Pons (tissue), 1 donor: Measurements from ENCODE around the gene PRDM16.

ENCODE experiments used
- DNase-seq: peaks from one replicate; pipeline ENCODE4 v3.0.0-alpha.2; 2016; ENCODE audit warnings: low spot score

The PRDM16 gene

DNA sequence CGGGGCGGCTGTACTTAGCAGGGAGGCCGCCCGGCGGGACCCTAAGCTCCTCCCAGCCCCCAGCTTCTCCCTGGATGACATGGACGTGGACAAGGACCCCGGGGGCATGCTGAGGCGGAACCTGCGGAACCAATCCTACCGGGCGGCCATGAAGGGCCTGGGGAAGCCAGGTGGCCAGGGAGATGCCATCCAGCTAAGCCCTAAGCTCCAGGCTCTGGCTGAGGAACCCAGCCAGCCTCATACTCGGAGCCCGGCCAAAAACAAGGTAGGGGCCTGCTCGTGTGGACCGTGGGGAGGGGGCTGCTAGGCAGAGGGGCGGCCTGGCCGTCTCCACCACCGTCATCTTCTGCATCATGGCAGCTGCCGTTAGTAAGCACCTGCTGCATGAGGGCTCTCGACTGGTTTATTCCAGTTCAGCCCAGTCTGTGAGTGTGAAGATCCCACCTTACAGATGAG, 394.4 kb downstream of the PRDM16 start:
- DNase-seq, result no peak

DNA sequence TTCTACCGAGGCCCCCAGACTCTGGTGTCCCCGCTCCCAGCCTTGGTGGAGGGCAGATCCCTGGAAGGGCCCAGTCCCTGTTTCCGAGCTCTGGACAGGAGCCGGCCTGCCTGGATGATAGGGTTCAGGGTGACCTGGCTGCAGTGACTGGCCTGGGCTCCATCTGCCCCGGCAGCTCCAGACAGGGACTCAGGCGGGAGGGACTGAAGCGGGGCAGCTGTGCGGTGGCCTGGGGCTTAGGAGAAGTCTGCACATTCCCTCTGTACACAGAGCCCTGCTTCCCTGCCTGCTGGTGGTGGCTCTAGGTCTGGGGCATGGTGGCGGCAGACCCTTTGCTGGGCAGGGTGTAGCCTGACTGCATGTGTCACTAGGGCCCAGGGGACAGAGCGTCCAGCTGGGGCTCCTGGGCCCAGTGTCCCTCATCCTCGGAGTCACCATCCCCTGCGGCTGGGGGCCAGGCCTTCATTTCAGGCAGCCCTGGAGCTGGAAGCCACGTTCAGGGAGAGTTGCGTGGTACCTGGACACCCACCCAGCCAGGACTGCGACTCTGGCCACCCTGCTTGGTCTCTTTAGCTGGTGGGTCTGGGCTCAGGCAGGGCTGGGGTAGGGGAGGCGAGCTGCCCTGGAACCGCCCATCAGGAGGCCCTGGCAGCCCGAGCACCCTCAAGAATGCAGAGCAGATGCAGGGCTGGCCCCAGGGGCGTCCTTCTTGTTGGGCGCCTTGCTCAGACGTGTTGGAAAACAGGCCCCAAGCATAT, 395.1 kb downstream of the PRDM16 start:
- DNase-seq, result no peak

DNA sequence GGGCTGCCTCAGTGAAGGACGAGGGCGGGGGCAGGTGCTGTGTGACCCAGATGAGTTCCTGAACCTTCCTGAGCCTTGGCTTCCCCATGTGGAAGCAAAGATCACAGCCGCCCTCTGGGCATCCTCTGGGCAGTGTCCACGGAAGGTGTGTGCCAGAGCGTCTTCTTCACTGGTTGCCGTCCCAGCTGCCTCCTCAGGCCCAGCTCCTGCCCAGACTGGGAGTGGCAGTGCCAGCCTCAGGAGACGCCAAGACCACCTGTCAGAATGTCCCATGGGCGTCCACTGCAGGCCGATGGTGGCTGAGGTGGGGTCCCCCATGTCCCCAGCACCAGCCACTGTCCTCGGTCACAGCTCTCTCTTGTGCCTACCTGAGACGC, 395.6 kb downstream of the PRDM16 start:
- no peak for DNase-seq

DNA sequence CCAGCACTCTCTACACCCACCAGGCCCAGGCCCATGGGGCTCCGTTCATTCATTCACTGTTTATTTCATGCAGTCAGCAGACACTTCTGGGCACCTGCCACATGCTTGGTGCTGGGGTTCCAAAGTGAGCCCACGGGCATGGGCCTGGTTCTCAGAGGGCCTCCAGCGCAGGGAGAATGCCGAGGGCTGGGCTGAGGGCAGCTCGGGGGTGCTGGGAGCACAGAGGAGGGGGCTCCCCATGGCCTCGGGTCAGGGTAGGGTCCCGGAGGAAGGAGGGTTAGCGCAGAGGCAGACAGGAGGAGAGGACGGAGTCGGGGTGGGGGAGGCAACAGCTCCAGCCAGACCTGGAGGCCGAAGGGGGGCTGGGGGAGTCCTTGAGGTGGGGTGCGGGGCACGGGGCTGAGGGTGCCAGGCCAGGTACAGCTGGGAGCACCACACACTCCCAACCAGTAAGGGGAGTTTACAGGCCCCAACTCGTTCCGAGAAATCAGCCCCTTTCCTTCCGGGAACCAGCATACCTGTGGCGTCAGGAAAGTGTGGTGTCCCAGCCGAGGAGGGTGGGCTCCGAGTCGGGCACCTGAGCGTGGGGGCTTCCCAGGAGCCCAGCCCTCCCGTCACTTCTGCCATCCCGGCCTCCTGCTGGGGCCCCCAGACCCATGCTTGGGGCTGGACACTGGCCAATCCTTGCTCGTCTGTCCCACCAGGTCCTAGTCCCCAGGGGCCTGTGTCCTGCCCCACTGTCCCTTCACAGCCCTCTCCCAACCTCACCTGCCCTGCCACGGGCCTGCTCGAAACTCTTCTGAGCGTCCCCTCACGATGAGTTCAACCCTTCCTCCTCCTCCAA, 396.3 kb downstream of the PRDM16 start:
- no peak for DNase-seq

DNA sequence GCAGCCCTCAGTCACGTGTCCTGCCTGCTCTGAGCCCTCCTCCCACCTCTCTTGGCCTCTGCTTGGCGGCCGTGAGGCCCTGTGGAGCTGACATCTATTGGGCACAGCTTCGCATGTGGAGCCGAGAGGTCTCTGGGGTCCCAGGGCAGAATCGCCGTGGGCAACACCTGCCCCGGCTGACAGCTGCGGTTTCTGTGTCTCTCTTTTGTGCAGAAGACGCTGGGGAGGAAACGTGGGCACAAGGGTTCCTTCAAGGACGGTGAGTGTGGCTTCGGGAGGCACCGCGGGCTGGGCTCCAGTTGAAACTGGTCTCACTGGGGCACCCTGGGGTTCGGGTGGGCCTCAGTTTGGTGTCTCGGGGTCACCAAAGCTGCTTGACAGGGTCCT, 396.9 kb downstream of the PRDM16 start:
- DNase-seq, result no peak

DNA sequence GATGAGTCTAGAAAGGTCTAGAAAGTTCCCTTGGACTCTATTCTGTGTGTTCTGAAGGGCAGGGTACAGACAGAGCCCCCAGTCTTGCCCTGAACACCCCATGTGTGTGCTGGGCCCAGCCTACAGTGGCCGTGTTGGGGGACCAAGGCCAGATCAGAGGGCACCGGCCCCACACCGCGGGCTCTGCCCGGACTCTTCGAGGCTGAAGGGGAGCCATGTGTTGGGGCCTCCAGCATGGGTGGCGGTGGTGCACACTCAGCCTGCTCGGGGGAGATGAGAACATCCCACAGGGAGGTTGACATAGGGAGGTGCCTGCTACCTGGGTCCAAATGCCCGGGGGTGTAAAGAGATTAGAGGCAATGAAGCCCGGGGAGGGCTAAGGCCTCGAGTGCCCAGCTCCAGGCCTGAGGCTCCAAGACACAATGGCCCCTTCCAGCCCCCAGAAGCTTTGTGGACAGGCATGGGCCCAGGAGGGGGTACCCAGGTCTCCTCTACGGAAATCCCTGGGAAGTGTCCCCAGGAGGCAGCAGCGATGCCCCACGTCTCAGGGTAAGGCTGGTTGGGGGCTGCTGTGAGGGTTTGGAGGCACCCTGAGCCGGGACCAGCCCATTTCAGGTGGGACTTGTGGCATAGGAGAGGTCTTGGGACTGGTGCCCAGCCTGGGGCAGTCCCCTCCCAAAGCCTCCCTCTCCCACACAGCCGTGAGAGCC, 397.5 kb downstream of the PRDM16 start:
- DNase-seq, result no peak

DNA sequence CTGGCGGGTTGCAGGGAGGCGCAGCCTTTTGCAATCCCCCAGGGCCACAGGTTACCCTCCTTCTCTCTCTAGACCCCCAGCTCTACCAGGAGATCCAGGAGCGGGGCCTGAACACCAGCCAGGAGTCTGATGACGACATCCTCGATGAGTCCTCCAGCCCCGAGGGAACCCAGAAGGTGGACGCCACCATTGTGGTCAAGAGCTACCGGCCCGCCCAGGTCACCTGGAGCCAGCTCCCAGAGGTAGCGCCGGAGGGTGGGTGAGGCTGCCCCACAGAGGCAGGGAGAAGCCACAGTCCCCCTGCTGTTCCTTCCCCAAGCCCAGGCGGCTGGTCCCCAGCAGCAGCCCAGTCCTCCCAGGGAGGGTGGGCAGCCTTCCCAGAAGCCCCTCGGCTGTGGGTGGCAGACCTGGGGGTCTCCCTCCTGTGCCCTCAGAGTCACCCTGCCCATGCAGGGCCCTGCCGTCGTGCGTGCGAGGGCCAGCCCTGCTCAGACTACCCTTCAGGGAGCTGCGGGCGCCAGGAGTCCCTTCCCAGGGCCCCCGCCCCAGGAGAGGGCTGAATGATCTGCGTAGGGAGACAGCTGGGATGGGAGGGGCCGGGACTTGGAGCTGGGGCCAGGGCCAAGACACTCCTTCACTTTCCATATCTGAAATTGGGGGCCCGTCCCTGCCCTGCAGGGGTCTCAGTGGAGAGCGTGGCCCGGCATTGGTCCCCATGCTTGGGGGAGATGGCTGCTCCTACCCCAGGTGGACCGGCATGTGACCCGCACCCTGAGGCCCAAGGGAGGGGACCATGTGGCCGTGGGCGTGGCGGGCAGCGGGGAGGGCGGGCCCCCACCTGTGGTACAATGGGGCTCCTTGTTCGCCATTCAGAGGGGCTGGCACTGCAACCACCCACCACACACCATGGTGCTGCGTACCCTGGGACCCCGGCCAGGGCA, 398.4 kb downstream of the PRDM16 start:
- DNase-seq, result no peak

DNA sequence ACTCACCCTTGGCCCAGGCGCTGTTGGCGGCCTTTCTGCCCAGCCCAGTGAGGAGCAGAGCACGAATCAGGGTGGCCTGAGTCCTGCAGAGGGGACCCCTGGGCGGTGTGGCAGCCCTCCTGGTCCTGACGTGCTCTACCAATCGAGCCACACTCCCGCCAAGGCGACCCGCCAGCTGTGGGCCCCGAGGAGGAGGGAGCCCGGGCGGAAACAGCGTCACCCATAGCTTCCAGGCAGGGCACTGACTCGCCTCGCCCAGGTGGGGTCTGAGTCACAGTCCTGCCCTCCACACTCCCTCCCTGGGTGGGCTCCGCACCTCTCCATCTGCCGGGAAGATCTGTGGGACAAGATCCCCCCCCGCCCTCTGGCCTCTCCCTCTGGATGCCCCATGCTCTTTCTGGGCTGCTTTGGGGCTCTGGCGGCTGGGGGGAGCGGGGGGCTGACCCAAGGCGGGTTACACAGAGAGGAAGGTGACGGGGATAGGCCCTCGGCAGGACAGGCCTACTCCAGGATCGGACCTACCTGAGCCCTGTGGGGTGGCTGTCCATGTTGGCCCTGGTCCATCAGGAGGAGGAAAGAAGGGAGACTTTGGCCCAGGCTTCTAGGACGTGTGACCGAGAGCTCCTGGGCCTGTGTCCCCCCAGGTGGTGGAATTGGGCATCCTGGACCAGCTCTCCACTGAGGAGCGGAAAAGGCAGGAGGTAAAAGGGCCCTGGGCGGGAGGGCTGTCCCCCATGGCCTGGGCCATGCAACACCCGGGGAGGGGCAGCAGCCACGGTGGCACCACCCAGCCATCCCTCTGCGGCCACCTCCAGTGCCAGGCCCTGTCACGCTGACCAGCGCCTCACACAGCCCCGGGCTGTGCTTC, 399.5 kb downstream of the PRDM16 start:
- no peak for DNase-seq

DNA sequence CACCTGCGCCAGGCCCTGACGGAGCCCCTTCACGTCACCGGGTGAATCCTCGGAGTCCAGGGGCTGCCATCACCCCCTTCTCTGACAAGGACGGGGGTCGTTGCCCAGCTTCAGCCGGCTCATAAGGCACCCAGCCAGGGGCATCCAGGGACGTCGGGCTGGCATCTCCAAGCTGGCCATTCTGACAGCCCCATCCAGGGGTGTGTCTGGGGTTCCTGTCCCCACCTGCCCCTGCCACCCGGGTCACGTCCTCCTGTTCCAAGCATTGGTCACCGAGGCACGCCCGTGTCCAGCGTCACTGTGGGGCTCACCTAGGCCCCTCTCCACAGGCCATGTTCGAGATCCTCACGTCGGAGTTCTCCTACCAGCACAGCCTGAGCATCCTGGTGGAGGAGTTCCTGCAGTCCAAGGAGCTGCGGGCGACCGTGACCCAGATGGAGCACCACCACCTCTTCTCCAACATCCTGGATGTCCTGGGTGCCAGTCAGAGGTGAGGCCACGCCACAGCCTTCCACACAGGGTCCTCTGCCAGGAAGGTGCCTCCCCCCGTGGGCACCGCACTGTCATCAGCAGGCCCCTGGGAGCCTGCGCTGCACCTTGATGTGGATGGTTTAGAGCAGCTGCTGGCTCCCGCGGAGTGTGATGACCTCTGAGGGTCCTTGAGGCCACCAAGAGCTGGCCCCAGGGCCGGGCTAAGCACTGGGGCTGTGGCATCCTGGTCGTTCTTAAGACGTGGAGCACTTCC, 400.3 kb downstream of the PRDM16 start:
- no peak for DNase-seq

DNA sequence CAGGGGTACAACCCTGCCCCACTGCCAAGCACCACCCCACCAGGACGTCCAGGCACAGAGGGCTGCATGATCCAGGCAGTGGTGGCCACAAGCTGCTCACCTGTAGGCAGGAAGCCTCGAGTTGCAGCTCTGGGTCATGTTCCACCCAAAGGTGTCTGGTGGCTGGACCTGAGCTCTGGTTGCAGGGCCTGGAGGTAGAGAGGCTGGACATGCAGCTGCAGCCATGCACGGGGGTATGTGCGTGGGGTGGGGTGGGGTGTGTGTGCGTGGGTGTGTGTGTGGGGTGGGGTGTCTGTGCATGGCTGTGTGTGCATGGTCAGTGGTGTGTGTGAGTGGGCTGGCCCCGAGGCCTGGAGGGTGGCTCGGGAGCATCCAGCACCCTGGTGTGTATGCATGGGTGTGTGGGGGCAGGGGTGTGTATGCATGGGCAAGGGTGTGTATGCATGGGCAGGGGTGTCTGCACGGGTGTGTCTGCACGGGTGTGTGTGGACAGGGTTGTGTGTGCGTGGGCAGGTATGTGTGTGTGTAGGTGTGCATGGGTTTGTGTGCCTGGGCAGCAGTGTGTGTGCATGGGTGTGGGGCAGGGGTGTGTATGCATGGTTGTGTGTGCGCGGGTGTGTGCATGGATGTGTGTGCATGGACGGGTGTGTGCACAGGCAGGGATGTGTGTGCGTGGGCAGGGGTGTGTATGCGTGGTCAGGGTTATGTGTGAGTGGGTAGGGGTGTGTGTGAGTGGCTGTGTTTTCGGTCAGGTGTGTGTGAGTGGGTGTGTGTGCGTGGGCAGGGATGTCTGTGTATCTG, 401.0 kb downstream of the PRDM16 start:
- DNase-seq, result no peak

DNA sequence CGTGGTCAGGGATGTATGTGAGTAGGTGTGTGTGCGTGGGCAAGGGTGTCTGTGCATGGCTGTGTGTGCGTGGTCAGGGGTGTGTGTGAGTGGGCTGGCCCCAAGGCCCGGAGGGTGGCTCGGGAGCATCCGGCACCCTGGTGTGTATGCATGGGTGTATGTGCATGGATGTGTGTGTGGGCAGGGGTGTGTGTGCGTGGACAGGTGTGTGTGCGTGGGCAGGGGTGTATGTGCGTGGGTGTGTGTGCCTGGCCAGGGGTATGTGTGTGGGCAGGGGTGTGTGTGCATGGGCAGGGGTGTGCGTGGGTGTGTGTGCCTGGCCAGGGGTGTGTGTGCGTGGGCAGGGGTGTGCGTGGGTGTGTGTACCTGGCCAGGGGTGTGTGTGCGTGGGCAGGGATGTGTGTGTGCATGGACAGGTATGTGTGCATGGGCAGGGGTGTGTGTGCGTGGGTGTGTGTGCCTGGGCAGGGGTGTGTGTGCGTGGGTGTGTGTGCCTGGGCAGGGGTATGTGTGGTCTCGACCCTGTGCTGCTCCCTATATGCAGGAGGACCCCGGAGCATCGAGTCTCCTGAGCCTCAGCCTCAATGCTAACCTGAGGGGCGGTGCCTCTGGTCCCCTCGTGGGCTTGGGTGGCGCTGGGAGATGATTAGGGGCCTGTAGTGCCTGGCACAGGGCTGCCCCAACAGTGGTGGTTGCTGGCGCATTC, 401.8 kb downstream of the PRDM16 start:
- DNase-seq, result no peak

DNA sequence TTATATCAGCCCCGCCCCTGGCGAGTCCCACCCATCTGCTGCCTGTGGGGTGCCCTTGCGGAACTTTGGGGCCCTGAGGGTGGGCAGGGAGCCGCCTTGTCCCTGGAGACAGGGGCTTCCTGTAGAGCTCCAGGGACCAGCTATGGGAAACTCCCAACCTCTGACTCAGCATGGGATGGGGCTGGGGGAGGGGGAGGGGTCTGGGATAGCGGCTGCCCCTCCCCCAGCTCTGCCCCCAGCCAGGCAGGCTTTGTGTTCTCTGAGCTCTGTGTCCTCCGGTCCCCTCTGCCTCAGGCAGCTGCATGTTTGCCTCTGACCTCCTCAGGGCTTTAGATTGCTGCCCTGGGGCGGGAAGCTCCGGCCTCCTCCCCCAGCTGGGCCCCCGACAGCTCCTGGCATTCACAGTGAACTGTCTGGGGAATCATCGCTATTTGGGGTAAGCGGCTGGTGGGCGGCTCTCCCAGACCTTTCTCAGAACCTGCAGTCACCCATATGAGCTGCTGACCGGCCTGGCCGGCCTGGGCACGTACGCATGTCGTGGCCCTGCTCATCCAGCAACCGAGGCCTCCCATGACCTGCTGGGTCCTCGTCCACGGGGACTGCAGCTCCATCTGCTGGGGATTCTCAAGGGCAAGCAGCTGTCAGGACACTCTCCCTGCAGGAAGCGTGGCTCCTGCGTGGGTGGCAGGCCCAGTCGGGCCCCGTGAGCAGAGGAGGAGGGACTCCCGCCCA, 402.5 kb downstream of the PRDM16 start:
- peak; percentile 50 for DNase-seq

DNA sequence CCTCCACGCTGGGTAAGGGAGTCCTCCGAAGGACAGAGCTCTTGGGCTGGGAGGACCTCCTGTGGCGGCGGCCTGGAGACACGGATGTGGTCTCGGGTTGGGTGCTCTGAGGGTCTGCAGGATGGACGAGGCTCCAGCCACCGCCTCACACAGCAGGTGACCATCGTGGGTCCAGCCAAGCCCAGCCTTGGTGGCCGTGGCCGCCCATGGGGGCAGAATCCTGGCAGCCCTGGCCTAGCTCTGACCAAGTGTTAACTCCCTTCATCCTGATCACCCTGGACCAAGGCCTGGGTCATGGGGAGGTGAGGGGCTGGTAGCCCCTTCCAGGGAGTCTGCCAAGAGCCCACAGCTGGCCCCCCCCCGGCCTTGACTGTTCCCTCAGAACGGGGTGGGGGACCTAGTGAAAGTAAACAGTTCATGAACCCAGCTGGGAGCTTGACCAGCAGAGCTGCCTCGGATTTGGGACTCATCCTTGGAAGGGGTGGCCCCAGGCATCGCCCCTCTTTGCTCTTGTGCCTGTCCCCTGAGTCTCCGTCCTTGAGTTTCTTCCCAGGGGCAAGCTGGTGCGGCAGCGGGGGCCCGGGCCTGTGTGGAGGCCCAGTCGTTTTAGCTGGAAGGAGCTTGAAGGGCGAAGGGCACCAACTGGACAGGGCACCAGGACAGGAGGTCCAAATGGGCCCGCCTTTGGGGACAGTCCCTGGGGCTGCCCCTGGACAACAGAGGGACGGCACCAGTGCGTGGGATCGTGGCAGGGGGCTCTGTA, 403.3 kb downstream of the PRDM16 start:
- DNase-seq, result no peak

DNA sequence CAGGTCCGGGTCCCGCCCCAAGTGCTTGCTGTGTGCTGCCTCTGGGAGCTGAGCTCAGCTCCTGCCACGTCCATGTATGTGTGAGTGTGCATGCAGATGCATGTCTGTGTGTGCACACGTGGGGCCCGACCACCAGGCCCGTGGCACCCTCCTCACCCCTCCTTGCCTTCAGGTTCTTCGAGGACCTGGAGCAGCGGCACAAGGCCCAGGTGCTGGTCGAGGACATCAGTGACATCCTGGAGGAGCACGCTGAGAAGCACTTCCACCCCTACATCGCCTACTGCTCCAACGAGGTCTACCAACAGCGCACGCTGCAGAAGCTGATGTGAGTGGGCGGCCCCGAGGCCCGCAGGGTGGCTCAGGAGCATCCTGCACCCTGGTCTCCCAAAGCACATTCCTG, 403.9 kb downstream of the PRDM16 start:
- DNase-seq, result no peak

DNA sequence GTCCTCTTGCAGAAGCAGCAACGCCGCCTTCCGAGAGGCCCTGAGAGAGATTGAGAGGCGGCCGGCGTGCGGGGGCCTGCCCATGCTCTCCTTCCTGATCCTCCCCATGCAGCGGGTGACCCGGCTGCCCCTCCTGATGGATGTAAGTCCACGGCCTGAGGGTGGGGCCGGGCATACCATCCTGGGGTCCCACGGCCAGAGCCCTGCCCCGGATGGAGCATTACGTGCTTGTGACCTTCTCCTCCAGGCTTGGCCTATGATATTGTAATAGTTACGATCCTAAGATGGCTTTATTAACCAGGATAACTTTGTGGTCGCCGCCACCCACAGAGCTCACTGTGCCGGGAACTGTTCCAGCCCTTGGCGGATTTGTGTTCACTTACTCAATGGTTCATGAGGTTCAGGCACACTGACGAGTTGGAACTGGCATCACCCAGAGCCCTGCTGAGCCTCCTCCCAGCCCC, 404.4 kb downstream of the PRDM16 start:
- DNase-seq, result no peak

DNA sequence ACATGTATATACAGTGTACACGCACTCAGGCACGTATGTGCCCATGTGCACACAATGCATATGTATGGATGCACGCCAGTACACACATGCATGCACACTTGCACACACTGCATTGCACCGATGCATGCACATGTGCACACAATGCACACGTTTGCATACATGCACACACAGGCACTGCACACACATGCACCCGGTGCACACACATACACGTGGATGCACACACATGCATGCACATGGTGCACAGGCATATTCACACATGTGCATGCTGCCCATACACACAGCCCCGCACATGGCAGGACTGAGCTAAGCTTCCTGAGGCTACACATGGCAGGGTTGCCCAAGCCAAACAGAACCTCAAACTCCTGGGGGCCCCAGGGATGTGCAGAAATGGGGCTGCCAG, 405.0 kb downstream of the PRDM16 start:
- no peak for DNase-seq

DNA sequence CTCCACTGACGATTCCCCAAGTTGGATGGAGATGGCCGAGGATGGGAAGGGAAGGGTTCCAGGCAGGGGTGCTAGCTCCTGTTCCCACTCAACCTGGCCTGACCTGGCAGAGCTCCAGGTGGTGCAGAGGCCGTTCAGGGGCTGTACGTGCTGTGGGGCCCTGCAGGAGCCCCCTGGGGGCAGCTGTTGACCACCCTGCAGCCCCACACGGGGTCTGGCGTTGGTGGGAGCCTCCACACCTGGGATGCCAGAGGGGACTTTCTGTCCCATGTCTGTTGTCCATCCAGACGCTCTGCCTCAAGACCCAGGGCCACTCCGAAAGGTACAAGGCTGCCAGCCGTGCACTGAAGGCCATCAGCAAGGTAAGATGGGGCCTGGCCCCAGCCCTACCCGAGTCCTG, 405.4 kb downstream of the PRDM16 start:
- no peak for DNase-seq
